ENCODE measurements around the gene ZSCAN16. TPM values are rescaled to one million over a fixed set of nuclear protein-coding genes. Genes with fewer than 3 reads are reported as not detected.

ZSCAN16 gene
- total RNA-seq, 1 donor from 2014 or later: 1.7 TPM

- DNase-seq (ENCODE audit: low spot score): no peak
These were observed 43.5 kb downstream of the ZSCAN16 start for GRCh38 chr6:28167926-28168325.

GRCh38 chr6:28171271-28171670, 46.9 kb downstream of the ZSCAN16 start:
- DNase-seq (ENCODE audit: low spot score) (no peak), ATAC-seq (no peak)

More at GRCh38 chr6:28167926-28168325, 43.5 kb downstream of the ZSCAN16 start:
- no peak for ATAC-seq

GRCh38 chr6:28172006-28172405, 47.6 kb downstream of the ZSCAN16 start:
- no peak for ATAC-seq
- no peak for DNase-seq (ENCODE audit: low spot score)

GRCh38 chr6:28176373-28176772, 52.0 kb downstream of the ZSCAN16 start:
- no peak for DNase-seq (ENCODE audit: low spot score)
- no peak for ATAC-seq

Other genes with a start within 250 kb of the ZSCAN16 start
- gene OR2B2, start 212.2 kb upstream of the ZSCAN16 start, total RNA-seq: not detected
- gene OR2B6, start 167.4 kb upstream of the ZSCAN16 start, total RNA-seq: not detected
- gene ZNF165, start 44.0 kb upstream of the ZSCAN16 start, total RNA-seq: 0.53 TPM
- 6.3 TPM for gene ZKSCAN8, start 17.3 kb downstream of the ZSCAN16 start, total RNA-seq
- 2.2 TPM for gene ZSCAN9, start 100.7 kb downstream of the ZSCAN16 start, total RNA-seq
- gene ZKSCAN4, start 127.7 kb downstream of the ZSCAN16 start, total RNA-seq: 2.6 TPM
- 0.45 TPM for gene NKAPL, start 134.7 kb downstream of the ZSCAN16 start, total RNA-seq
- 5.5 TPM for gene ZSCAN26, start 142.5 kb downstream of the ZSCAN16 start, total RNA-seq
- gene PGBD1, start 157.0 kb downstream of the ZSCAN16 start, total RNA-seq: 1.0 TPM
- gene ZSCAN31, start 211.5 kb downstream of the ZSCAN16 start, total RNA-seq: 2.4 TPM
- 2.4 TPM for gene ZKSCAN3, start 225.3 kb downstream of the ZSCAN16 start, total RNA-seq

Measured in left lobe of liver (tissue), 2 donors.